ENCODE data around the gene SEM1.

- no peak for TF ChIP-seq CTCF (IDR thresholded peaks at IDR 0.05; ENCODE audit: control extremely low read depth in 1 of 3, insufficient read depth in 1 of 3, low read depth in 1 of 3, low read length in 3 of 3)
- no peak for TF ChIP-seq EP300 (IDR thresholded peaks at IDR 0.05; ENCODE audit: borderline replicate concordance in 1 of 2, low read depth in 2 of 2, low read length in 2 of 2)
- TF ChIP-seq JUND (IDR thresholded peaks at IDR 0.05; ENCODE audit: low read length) = no peak
- TF ChIP-seq TCF12 (IDR thresholded peaks at IDR 0.05; ENCODE audit: low read depth, low read length) = no peak
- TF ChIP-seq EZH2 (IDR thresholded peaks at IDR 0.05; ENCODE audit: low read depth, low read length, severe bottlenecking) = no peak
- TF ChIP-seq SUZ12 (IDR thresholded peaks at IDR 0.05; ENCODE audit: low read length) = no peak
- TF ChIP-seq, protein P1, sequence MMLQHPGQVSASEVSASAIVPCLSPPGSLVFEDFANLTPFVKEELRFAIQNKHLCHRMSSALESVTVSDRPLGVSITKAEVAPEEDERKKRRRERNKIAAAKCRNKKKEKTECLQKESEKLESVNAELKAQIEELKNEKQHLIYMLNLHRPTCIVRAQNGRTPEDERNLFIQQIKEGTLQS (IDR thresholded peaks at IDR 0.05; ENCODE audit: insufficient read depth, low read depth, low read length) = no peak
- TF ChIP-seq KDM5A (IDR thresholded peaks at IDR 0.05; ENCODE audit: low read length) = no peak
- TF ChIP-seq ZNF274 (IDR thresholded peaks at IDR 0.05; ENCODE audit: borderline replicate concordance, extremely low read depth, low read length) = no peak
- no peak for TF ChIP-seq EGR1 (IDR thresholded peaks at IDR 0.05; ENCODE audit: borderline replicate concordance, low read depth, low read length)
- no peak for TF ChIP-seq CHD1 (IDR thresholded peaks at IDR 0.05; ENCODE audit: low read depth, low read length)
- no peak for TF ChIP-seq CREB1 (IDR thresholded peaks at IDR 0.05)
- no peak for TF ChIP-seq POLR2A (IDR thresholded peaks at IDR 0.05; ENCODE audit: control extremely low read depth in 1 of 2, low read depth in 2 of 2, low read length in 2 of 2)
- no peak for TF ChIP-seq RAD21 (IDR thresholded peaks at IDR 0.05 in 1 of 2, conservative IDR thresholded peaks at IDR 0.05 in 1 of 2; ENCODE audit: low read depth in 2 of 2, low read length in 2 of 2)
Observed at GRCh38 chr7:96697822-96698221, 11.8 kb downstream of the SEM1 start.
